SW480 (cell line): Measurements from ENCODE around the gene KLK14.

Source experiments
- DNase-seq: peaks from one replicate; pipeline ENCODE4 v3.0.0-alpha.2; 2016; ENCODE audit warnings: low spot score

The KLK14 gene, protein sequence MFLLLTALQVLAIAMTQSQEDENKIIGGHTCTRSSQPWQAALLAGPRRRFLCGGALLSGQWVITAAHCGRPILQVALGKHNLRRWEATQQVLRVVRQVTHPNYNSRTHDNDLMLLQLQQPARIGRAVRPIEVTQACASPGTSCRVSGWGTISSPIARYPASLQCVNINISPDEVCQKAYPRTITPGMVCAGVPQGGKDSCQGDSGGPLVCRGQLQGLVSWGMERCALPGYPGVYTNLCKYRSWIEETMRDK

DNA sequence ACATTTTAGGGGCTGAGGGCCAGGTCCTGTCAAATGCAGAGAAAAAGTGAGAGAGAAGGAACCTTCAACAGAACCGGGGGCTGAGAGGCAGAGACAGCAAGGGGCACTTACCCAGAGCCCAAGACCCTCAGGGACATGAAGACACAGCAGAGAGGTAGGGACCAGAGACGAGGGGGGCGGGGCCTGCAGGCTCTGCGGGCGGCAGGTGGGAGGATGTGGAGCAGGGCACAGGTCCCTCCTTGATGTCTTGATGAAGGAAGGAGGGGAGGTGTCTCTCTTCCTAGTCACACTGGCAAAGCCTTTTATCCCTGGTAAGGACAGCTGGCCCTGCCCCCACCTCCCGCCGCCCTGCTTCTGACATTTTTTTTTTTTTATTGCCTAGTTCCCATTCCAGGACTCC, at the start of gene KLK14:
Gene KLK14, minus strand, starts transcription at position 277 of the 400 bp plus-strand sequence. Its CDS starts 273 bp downstream, at position 4.
- DNase-seq, result no peak

GRCh38 chr19:51131780-51132680, 49.3 kb upstream of the KLK14 start:
- no peak for DNase-seq

DNA sequence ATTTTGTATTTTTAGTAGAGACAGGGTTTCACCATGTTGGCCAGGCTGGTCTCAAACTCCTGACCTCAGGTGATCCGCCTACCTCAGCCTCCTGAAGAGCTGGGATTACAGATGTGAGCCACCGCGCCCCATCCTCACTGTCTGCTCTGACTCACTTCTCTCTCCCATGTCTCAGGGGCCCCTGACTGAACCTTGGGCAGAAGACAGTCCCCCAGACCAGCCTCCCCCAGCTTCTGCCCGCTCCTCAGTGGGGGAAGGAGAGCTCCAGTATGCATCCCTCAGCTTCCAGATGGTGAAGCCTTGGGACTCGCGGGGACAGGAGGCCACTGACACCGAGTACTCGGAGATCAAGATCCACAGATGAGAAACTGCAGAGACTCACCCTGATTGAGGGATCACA, 47.0 kb upstream of the KLK14 start:
- DNase-seq, result no peak

DNA sequence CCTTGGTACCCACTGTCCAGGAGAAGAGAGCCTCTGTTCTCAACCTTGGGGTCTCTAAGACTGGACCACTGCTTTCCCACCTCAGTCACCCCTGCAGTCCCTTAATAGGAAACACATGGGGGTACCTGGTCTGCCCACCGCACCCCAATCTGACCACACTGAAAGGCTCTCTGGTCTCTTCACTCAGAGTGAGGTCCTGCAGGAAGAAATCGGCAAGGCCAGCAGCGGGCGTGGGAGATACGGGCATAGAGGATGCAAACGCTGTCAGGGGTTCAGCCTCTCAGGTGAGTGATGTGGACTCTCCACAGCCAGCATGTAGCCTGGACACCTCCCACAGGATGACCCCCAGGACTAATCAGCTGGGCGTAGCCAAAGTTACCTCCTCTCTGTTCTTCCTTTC, 45.5 kb upstream of the KLK14 start:
- no peak for DNase-seq

- DNase-seq, result no peak
These were observed 45.1 kb upstream of the KLK14 start for GRCh38 chr19:51127755-51128154.

GRCh38 chr19:51127032-51127431, 44.3 kb upstream of the KLK14 start:
- no peak for DNase-seq

DNA sequence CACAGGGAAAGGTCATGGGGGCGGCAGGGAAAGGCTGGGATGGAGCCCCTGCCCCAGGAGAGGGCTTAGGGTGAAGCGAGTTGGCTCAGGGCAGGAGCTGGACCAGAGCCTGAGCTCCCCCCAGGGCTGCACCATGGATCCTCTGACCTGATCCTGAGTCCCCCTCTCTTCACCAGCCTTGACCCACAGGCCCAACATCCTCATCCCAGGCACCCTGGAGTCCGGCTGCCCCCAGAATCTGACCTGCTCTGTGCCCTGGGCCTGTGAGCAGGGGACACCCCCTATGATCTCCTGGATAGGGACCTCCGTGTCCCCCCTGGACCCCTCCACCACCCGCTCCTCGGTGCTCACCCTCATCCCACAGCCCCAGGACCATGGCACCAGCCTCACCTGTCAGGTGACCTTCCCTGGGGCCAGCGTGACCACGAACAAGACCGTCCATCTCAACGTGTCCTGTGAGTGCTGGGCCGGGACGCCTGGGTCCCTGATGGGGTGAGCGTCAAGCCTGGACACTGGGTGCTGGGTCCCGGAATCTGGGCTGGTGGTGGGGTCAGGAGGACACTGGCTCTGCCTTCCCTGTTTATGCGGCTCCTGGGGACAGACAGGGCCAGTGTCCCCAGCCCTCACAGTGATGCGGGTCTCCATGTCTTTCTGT, 42.9 kb upstream of the KLK14 start:
- DNase-seq, result no peak

- DNase-seq, result no peak
These were observed 42.0 kb upstream of the KLK14 start, which contains the start of gene SIGLEC9 for GRCh38 chr19:51124729-51125128. Gene SIGLEC9 (plus strand): TSS chr19:51124906. CDS start chr19:51124975, 69 bp downstream.

DNA sequence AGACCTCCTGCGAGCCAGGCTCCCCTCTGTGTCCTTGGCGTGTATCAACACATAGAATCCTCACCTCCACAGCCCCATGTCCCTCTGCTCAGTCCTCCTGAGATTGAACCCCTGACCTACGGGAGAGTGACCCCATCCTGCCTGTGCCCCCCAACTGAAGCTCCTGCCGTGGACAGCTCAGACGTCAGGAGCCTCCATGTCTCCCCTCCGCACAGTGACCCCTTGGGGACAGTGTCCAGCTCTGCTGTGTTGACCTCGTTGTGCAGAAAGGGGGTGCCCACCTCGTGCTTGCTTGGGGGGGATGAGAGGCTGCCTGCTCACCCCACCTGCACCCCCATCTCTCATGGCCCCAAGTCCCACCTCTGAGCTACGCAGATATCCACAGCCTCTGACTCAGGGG, 41.5 kb upstream of the KLK14 start:
- no peak for DNase-seq

DNA sequence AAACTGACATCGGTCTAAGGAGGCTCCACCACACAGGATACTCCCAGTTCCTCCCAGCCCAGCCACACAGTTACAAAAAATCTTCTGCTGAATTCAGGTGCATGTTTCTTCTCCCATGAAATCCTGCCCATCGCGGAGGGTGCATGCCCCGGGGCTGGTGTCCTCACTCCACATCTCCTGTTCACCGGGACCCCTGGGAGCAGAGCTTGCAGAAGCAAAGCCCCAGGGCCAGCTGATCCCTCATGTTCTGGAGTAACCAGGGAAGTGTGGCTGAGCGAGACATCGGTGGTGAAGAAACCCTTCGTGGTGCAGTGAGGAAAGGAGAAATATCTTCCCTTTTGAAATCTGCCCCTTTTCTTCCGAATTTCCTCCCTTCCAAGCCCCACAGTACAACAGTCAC, 41.1 kb upstream of the KLK14 start:
- no peak for DNase-seq

GRCh38 chr19:51123381-51123800, 40.7 kb upstream of the KLK14 start:
- DNase-seq, result no peak

GRCh38 chr19:51122112-51122981, 39.7 kb upstream of the KLK14 start:
- no peak for DNase-seq

DNA sequence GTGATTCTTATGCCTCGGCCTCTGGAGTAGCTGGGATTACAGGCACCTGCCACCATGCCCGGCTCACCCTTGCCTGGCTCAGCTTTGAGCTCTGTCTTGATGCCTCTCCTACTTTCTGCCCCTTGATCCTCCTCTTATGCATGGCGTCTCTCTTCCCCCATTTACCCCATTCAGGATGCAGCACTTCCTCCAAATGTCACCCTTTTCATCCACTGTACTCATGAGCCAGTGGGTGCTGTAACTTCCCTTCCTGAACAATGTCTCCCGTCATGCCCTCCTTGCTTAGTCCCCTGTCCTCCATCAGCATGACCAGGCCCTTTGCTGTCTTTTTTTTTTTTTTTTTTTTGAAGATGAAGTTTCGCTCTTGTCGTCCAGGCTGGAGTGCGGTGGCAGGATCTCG, 38.6 kb upstream of the KLK14 start:
- no peak for DNase-seq

- DNase-seq, result no peak
These were observed 37.5 kb upstream of the KLK14 start for GRCh38 chr19:51120160-51120559.

DNA sequence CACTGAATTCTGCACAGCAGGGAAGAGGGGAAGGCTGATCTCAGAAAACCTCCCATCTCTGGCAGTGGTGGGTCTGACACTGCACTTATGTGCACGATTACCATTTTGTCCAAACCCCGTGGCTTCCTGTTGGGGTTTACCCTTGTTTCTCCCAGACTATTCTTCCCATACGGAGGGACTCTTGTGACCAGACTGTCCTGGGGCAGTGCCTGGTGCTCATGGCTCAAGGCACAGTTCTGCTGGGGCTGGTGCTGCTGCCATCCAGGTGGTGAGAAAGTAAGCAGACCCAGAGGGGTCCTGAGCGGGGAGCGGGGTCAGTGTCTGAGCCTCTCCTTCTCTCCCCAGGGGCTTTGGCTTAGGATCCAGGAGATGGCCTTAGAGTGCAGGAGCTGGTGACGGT, 36.9 kb upstream of the KLK14 start:
- no peak for DNase-seq

GRCh38 chr19:51119101-51119500, 36.4 kb upstream of the KLK14 start:
- DNase-seq, result no peak

GRCh38 chr19:51116736-51117286, 34.1 kb upstream of the KLK14 start:
- no peak for DNase-seq

GRCh38 chr19:51114087-51114729, 31.5 kb upstream of the KLK14 start:
- DNase-seq, result no peak

GRCh38 chr19:51111606-51112005, 28.9 kb upstream of the KLK14 start:
- DNase-seq, result peak; percentile 67

DNA sequence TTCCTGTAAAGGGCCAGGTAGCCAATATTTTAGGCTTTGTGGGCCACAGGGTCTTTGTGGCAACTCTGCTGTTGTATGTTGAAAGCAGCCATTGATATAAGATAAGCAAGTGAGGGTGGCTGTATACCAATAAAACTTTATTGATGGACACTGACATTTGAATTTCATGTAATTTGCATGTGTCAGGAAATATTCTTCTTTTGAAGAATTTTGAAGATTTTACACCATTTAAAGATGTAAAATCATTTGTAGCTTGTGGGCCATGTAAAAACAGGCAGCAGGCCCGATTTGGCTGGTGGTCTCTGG, 27.9 kb upstream of the KLK14 start:
- no peak for DNase-seq

DNA sequence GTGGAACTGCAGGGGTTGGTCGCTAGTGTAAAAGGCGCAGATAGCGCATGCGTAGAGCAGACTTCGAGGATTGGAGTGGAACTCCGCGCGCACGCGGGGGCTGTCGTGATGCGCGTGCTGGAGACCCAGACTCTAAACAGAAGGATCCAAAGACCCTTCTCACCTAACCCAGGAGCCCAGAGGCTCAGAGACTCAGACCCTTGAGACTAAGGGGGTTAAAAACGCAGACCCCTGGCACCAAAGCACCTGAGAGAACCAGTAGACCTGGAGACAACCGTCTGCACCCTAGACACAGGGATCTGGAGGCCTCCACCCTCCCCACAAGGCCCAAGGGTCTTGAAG, 26.1 kb upstream of the KLK14 start:
- DNase-seq, result no peak
